Psoas muscle (tissue), 8 donors: ENCODE measurements around the gene BPIFA1. TPM values are rescaled to one million over a fixed set of nuclear protein-coding genes. Genes with fewer than 3 reads are reported as not detected.

Source experiments
- ATAC-seq, 4 donors: fragments of 200-7000 bp; cut with Tn5 transposase; one replicate each; pipeline ENCODE4 v1.9.1; 2020; ENCODE audit warnings: moderate library complexity in 3 of 4, mild to moderate bottlenecking in 2 of 4
- DNase-seq, 2 donors: peaks; one replicate each; pipeline ENCODE4 v3.0.0-alpha.2; 2020
- H3K27ac ChIP-seq: fragments of 200-600 bp; one replicate; pipeline ENCODE4 v1.8.0; 2022
- H3K27me3 ChIP-seq, 3 donors: fragments of 200-600 bp in 1 of 3; one replicate each; pipeline versions ENCODE4 v1.6.1 to v1.8.0; 2013 to 2022; ENCODE audit warnings: low read length in 2 of 3, mild to moderate bottlenecking in 2 of 3, moderate library complexity in 1 of 3; ENCODE audit not compliant: insufficient read depth in 3 of 3
- H3K36me3 ChIP-seq, 2 donors: fragments of 200-600 bp in 1 of 2; one replicate each; pipeline versions ENCODE4 v1.6.1 to v1.8.0; 2013 to 2022; ENCODE audit warnings: low read depth in 1 of 2, mild to moderate bottlenecking in 1 of 2, moderate library complexity in 1 of 2; ENCODE audit not compliant: insufficient read depth in 1 of 2
- H3K4me1 ChIP-seq: fragments of 200-600 bp; one replicate; pipeline ENCODE4 v1.8.0; 2022
- H3K4me3 ChIP-seq: fragments of 200-600 bp; one replicate; pipeline ENCODE4 v1.8.0; 2022; ENCODE audit warnings: mild to moderate bottlenecking
- H3K9me3 ChIP-seq: fragments of 200-600 bp; one replicate; pipeline ENCODE4 v1.8.0; 2022
- WGBS, 3 donors: extraction: QIAGEN DNeasy Blood & Tissue Kit; methylation state at CpG; one replicate each; pipeline versions ENCODE4 v1.1.6 to v1.1.7; 2013; 5-methylcytosine and 5-hydroxymethylcytosine counted together
- intact Hi-C, 2 donors: fragments of 100-400 bp; cut with DNase I; formaldehyde crosslinking; loops; one replicate each; pipeline versions ENCODE4 v1.11.0 to v1.14.2; 2022
- polyA plus RNA-seq, 3 donors: library from polyadenylated mRNA; stranded (reverse); fragments of 200-250 nt; gene quantifications; one replicate each; pipeline ENCODE4 v1.2.3, GENCODE V29; 2013
- total RNA-seq, 4 donors: library from RNA; stranded (reverse); fragmentation: NEBNext Ultra II Directional in 2 of 4; extraction: Animal tissue kit (Norgen Biotek cat#: 25700) in 2 of 4; gene quantifications; one replicate each; pipeline versions ENCODE4 v1.2.1 to v1.2.4, GENCODE V29; 2021 to 2023
- TF ChIP-seq, protein P1 (sequence below): fragments of 200-600 bp; IDR thresholded peaks from one replicate; pipeline ENCODE4 v1.8.0; 2022; ENCODE audit warnings: antibody characterized with exemption
- donor health status: healthy with polysubstance abuse.
- donor health status: DM: no; HTN: no; CAD: no; lungs with moderate emphysema.
- donor health status: Bipolar disorder and iron deficiency.
- donor health status: healthy.
- donor health status: DM: yes; HTN: yes; CAD: no.
- donor health status: DM: no; HTN: no; CAD: no.
- donor health status: DM: no; HTN: no; CAD: no.
- donor health status: DM: yes; HTN: yes; CAD: no.

The BPIFA1 gene
- total and polyA plus RNA-seq, 7 donors = not detected

DNA sequence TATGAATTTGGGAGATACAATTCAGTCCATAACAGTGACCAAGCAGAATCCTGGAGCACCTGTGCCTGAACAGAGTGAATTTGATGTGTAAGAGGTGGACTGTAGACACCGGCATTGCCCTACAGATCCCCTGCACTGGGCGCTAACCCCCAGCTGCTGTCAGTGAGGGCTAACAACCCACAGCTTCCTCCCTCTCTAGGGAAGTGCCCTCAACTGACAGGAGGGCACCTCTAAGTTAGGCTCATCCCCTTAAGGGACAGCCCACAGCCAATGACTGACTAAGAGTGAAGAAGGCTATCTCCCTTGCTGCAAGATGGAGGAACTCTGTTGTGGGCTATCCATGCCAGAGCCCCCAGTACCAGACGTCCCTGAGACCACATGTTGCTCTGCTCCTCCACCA, 31.9 kb downstream of the BPIFA1 start:
- intact Hi-C loops = no loop called here
- ATAC-seq = no peak
- Histone ChIP-seq H3K9me3 (no peaks in the 10 kb centered on the region), H3K27me3 (peaks cover 0 to 21% (median 3%) of the 10 kb centered on the region in 3 donors), H3K36me3 (no peaks in the 10 kb centered on the region), H3K27ac (no peak overlapping the region), H3K4me1 (no peaks in the 10 kb centered on the region), H3K4me3 (no peak overlapping the region)
- WGBS, 3 donors = 54 to 69% (median 62%) methylated on average over 3 of the region's 3 CpGs
- TF ChIP-seq, protein P1, sequence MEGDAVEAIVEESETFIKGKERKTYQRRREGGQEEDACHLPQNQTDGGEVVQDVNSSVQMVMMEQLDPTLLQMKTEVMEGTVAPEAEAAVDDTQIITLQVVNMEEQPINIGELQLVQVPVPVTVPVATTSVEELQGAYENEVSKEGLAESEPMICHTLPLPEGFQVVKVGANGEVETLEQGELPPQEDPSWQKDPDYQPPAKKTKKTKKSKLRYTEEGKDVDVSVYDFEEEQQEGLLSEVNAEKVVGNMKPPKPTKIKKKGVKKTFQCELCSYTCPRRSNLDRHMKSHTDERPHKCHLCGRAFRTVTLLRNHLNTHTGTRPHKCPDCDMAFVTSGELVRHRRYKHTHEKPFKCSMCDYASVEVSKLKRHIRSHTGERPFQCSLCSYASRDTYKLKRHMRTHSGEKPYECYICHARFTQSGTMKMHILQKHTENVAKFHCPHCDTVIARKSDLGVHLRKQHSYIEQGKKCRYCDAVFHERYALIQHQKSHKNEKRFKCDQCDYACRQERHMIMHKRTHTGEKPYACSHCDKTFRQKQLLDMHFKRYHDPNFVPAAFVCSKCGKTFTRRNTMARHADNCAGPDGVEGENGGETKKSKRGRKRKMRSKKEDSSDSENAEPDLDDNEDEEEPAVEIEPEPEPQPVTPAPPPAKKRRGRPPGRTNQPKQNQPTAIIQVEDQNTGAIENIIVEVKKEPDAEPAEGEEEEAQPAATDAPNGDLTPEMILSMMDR = no peak
- DNase-seq = no peak

DNA sequence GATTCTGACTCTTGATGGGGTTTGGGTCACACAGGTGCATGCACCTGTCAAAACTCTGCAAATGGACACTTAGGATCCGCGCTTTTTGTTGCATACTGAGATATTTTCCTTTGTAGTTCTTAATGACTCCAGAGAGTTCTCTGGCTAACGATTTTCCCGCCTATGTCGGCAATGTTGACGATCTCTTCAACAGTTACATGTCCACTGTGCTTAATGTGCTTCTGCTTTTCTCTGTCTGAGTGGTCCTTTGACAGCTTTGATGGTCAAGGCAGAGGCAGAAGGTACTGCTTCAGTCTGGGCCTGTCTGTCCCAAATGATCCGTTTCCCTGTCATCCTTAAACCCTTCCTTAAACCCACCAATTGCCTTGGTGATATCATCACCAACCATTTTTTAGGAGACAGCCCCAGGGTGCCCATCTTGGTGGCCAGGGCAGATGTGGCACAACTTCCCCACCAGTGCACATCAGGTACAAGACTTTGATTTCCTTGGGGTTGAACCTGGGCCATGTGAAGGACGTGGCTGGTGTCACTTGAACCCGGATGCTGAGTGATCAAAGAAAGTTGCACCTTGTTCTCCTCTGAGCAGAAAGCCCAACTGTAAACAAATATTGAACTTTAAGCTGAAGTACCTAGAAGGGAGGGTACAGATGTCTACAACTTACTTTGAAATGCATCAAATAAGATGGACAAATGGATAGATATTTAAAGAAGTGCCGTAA, 36.5 kb downstream of the BPIFA1 start:
- TF ChIP-seq, protein P1 = no peak
- 83 to 87% (median 85%) methylated on average over 10 of the region's 10 CpGs for WGBS, 3 donors
- H3K9me3 ChIP-seq = no peaks in the 10 kb centered on the region
- ATAC-seq (no peak), DNase-seq (no peak)
- no peaks in the 10 kb centered on the region for H3K4me1 ChIP-seq
- H3K27ac ChIP-seq = no peak overlapping the region
- intact Hi-C loops = no loop called here
- no peaks in the 10 kb centered on the region for H3K36me3 ChIP-seq
- no peak overlapping the region for H3K4me3 ChIP-seq
- H3K27me3 ChIP-seq = peaks cover 0 to 12% (median 3%) of the 10 kb centered on the region in 3 donors

DNA sequence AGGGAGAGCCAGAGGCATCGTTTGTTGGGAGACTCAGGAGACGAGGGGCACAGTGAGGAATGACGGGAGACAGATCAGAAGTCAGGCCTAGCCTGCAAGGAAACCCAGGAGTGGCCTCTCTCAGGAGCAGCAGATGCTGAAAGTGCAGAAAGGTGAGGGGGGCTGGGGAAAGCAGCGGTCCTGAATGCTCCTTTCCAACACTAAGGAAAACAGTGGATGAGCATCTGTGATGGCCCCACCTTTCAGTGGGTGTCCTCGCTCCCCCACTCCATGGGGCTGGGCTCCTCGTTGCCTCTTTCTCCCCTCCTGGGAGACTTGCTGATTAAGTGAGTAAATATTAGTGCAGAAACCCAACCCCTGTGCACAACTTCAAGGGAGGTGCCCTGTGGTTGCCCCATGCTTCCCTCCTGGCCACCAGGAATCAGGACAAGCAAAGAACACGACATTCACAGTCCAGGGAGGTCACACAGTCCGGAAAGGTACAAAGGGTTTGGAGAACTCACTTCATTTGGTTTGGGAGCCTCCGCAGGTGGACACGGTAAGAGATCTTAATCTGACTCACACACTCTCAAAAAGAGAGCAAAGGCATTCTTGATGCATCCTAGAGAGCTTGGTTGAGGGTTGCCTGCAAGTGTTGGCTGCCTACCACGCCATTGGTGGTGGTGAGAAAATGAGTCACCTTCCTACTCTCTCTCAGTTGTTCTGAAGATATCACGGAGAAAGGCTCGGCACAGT, 37.5 kb downstream of the BPIFA1 start:
- DNase-seq = no peak
- ATAC-seq = no peak
- intact Hi-C loops = no loop called here
- no peaks in the 10 kb centered on the region for H3K4me1 ChIP-seq
- H3K9me3 ChIP-seq = no peaks in the 10 kb centered on the region
- H3K4me3 ChIP-seq = no peak overlapping the region
- peaks cover 0 to 22% (median 4%) of the 10 kb centered on the region in 3 donors for H3K27me3 ChIP-seq
- no peaks in the 10 kb centered on the region for H3K36me3 ChIP-seq
- 55 to 60% (median 56%) methylated on average over 13 of the region's 13 CpGs for WGBS, 3 donors
- H3K27ac ChIP-seq = no peak overlapping the region
- TF ChIP-seq, protein P1 = no peak

DNA sequence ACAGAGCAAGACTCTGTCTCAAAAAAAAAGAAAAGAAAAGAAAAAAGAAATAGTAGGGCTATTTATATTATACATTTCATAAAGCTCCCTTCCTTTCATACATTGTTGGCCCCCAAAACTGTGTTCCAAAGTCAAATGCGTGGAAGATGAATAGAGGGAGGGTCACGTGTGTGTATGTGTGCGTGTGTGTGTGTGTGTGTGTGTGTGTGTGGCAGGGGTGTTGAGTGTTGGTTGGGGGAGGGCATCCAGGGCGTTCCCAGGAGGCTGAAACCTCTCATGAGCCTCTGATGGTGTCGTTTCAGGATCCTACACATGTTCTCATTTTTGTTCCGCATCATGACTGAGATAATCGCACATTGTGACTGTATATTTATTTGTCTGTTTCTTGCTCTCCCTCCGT, 39.4 kb downstream of the BPIFA1 start:
- Histone ChIP-seq H3K36me3 (no peaks in the 10 kb centered on the region), H3K4me1 (no peaks in the 10 kb centered on the region), H3K27ac (no peak overlapping the region), H3K27me3 (peaks cover 0 to 25% (median 6%) of the 10 kb centered on the region in 3 donors), H3K4me3 (no peak overlapping the region), H3K9me3 (no peaks in the 10 kb centered on the region)
- 61 to 66% (median 62%) methylated on average over 8 of the region's 8 CpGs for WGBS, 3 donors
- TF ChIP-seq, protein P1 = no peak
- DNase-seq = no peak
- ATAC-seq = no peak
- intact Hi-C loops = no loop called here
